Endothelial cell of umbilical vein (primary cell): ENCODE results near the gene TENM4. TPM values are rescaled to one million over a fixed set of nuclear protein-coding genes. Genes with fewer than 3 reads are reported as not detected.

Experiments
- BruUV-seq: library from RNA; stranded (reverse); fragments of 400-500 nt; replicated peaks from 2 replicates; lab custom pipeline; 2021; lab: Mats Ljungman, UMichigan
- CTCF ChIA-PET: fragments of 300-600, 350-600 bp; sonication (Branson Sonifier 250); formaldehyde crosslinking; loops from one replicate; lab custom pipeline; 2021; ENCODE audit warnings: antibody characterized with exemption, inconsistent platforms; lab: Charles Lee
- POLR2A ChIA-PET: fragments of 300-600, 350-600 bp; sonication (Branson Sonifier 250); formaldehyde crosslinking; loops from one replicate; lab custom pipeline; 2021; ENCODE audit warnings: antibody characterized with exemption, inconsistent platforms; lab: Charles Lee
- DNase-seq: peaks from one replicate; pipeline ENCODE4 v3.0.0-alpha.2; 2011; ENCODE audit warnings: low read depth, low spot score
- FAIRE-seq: peaks from 2 replicates; lab custom pipeline; 2011; peaks lifted over from hg19 to GRCh38; lab: Jason Lieb, UNC
- H2AFZ ChIP-seq: 2 replicates; pipeline ENCODE4 v1.6.0; 2012; ENCODE audit warnings: low read depth, low read length, control low read depth, inconsistent platforms
- H3K27ac ChIP-seq: 2 replicates; pipeline ENCODE4 v1.5.1; 2011; ENCODE audit warnings: low read depth, mild to moderate bottlenecking, control low read depth, low read length, moderate library complexity; ENCODE audit not compliant: insufficient read depth
- H3K27me3 ChIP-seq, 2 experiments: 2 replicates each; pipeline versions ENCODE4 v1.6.0 to v1.6.1; 2011; ENCODE audit warnings: low read length in 2 of 2, mixed read lengths in 1 of 2; ENCODE audit not compliant: control insufficient read depth in 2 of 2, insufficient read depth in 2 of 2
- H3K36me3 ChIP-seq, 2 experiments: 2 replicates in 1 of 2; 3 replicates in 1 of 2; pipeline ENCODE4 v1.5.1; 2011; ENCODE audit warnings: low read length in 2 of 2, mild to moderate bottlenecking in 1 of 2, moderate library complexity in 1 of 2; ENCODE audit not compliant: control insufficient read depth in 2 of 2, insufficient read depth in 2 of 2; ENCODE audit errors: extremely low read depth in 1 of 2
- H3K4me1 ChIP-seq: 3 replicates; pipeline ENCODE4 v1.5.1; 2011; ENCODE audit warnings: mild to moderate bottlenecking, low read length; ENCODE audit not compliant: control insufficient read depth, insufficient read depth; ENCODE audit errors: extremely low read depth
- H3K4me2 ChIP-seq: 2 replicates; pipeline ENCODE4 v1.6.1; 2011; ENCODE audit warnings: low read length, control low read depth, mixed read lengths; ENCODE audit not compliant: insufficient read depth
- H3K4me3 ChIP-seq, 3 experiments: fragments of 200-600 bp in 1 of 3; sonication (generic), shearing (Covaris generic) in 1 of 3; replicated peaks in 1 of 3; 2 replicates each; pipeline ENCODE4 v1.5.1; 2011 to 2016; ENCODE audit warnings: control low read depth in 3 of 3, low read length in 3 of 3, mild to moderate bottlenecking in 2 of 3, inconsistent platforms in 1 of 3, low read depth in 1 of 3, moderate library complexity in 1 of 3; ENCODE audit not compliant: insufficient read depth in 1 of 3
- H3K79me2 ChIP-seq: 2 replicates; pipeline ENCODE4 v1.6.0; 2012; ENCODE audit warnings: low read length, inconsistent platforms; ENCODE audit not compliant: control insufficient read depth, insufficient read depth
- H3K9ac ChIP-seq: replicated peaks from 2 replicates; pipeline ENCODE3; 2011; ENCODE audit warnings: low read length, control low read depth; ENCODE audit not compliant: insufficient read depth; ENCODE audit errors: extremely low read depth
- H3K9me1 ChIP-seq: replicated peaks from 3 replicates; pipeline ENCODE4 v1.6.0; 2011; ENCODE audit warnings: mild to moderate bottlenecking, low read length; ENCODE audit not compliant: control insufficient read depth, insufficient read depth; ENCODE audit errors: extremely low read depth
- H3K9me3 ChIP-seq: replicated peaks from 2 replicates; pipeline ENCODE4 v1.5.1; 2012; ENCODE audit warnings: low read length, inconsistent platforms; ENCODE audit not compliant: control insufficient read depth, insufficient read depth
- H4K20me1 ChIP-seq: replicated peaks from 2 replicates; pipeline ENCODE3; 2011; ENCODE audit warnings: mild to moderate bottlenecking, low read length; ENCODE audit not compliant: control insufficient read depth, insufficient read depth; ENCODE audit errors: extremely low read depth
- CTCF ChIP-seq, 2 donors: IDR thresholded peaks; 1 replicate in 1 of 2; 2 replicates in 1 of 2; pipeline ENCODE4 v1.5.1; 2011; ENCODE audit warnings: low read length in 2 of 2, mild to moderate bottlenecking in 2 of 2, moderate library complexity in 2 of 2, control low read depth in 1 of 2, inconsistent platforms in 1 of 2, low read depth in 1 of 2; ENCODE audit not compliant: insufficient read depth in 1 of 2; ENCODE audit errors: extremely low read depth in 1 of 2
- FOS ChIP-seq: IDR thresholded peaks from 2 replicates; pipeline ENCODE4 v1.6.1; 2011; ENCODE audit warnings: mild to moderate bottlenecking, low read length, moderate library complexity, borderline replicate concordance; ENCODE audit not compliant: insufficient read depth
- GATA2 ChIP-seq: IDR thresholded peaks from 2 replicates; pipeline ENCODE4 v1.7.0; 2011; ENCODE audit warnings: low read depth, mild to moderate bottlenecking, moderate library complexity, mixed read lengths, low read length; ENCODE audit not compliant: insufficient read length, insufficient read depth
- JUN ChIP-seq: IDR thresholded peaks from 2 replicates; pipeline ENCODE4 v1.6.1; 2011; ENCODE audit warnings: borderline replicate concordance, low read depth; ENCODE audit not compliant: insufficient read length, insufficient read depth
- MAX ChIP-seq: IDR thresholded peaks from 2 replicates; pipeline ENCODE4 v1.6.1; 2011; ENCODE audit not compliant: insufficient read depth, insufficient read length
- MYC ChIP-seq: IDR thresholded peaks from one replicate; pipeline ENCODE4 v1.6.1; 2011; ENCODE audit warnings: mild to moderate bottlenecking, low read depth, low read length
- POLR2A ChIP-seq: IDR thresholded peaks from 2 replicates; pipeline ENCODE4 v1.6.1; 2012; ENCODE audit warnings: low read depth, mild to moderate bottlenecking, control low read depth, low read length
- dilution Hi-C: fragments of 300-500 bp; cut with MboI; formaldehyde crosslinking; loops from one replicate; pipeline ENCODE4 v1.15.0; 2019; ENCODE audit warnings: low sequenced_read_pairs; ENCODE audit not compliant: extremely low pct_ligation_motif_present
- intact Hi-C: fragments of 100-400 bp; cut with micrococcal nuclease; formaldehyde crosslinking; loops from one replicate; pipeline ENCODE4 v1.10.0; 2022
- polyA plus RNA-seq, 4 experiments: library from polyadenylated mRNA; depleted of rRNA in 3 of 4; stranded (reverse) in 3 of 4; unstranded in 1 of 4; fragments of >200 nt; gene quantifications; 2 replicates each; pipeline versions ENCODE4 v1.2.1 to v1.2.3, GENCODE V29; 2011 to 2012; ENCODE audit warnings: missing spikeins in 1 of 4
- total RNA-seq: library from RNA; stranded (reverse); gene quantifications from 2 replicates; pipeline ENCODE4 v1.2.3, GENCODE V29; 2021

The TENM4 gene
- total and polyA plus RNA-seq, 2 donors (not counting 3 experiments of a cell fraction or from before 2014, with no cell fraction given) = 0.06 to 0.27 TPM

- BruUV-seq = no TSS peak
- no peak for TF ChIP-seq MAX
- no peak for TF ChIP-seq CTCF (IDR thresholded peaks at IDR 0.05; ENCODE audit: extremely low read depth in 1 of 2, insufficient read depth in 1 of 2, low read depth in 1 of 2, low read length in 2 of 2)
- TF ChIP-seq FOS = no peak
- no peak for TF ChIP-seq MYC
- TF ChIP-seq POLR2A = no peak
- no peak for TF ChIP-seq JUN
- TF ChIP-seq GATA2 = no peak
- dilution Hi-C loops = no loop called here
Observed at GRCh38 chr11:78927511-78927910, 513.3 kb downstream of the TENM4 start.

More at GRCh38 chr11:78927511-78927910, 513.3 kb downstream of the TENM4 start:
- DNase-seq (no peak), FAIRE-seq (no peak)
- Histone ChIP-seq H3K9me3 (no peaks in the 10 kb centered on the region), H3K4me1 (no peaks in the 10 kb centered on the region), H2AFZ (no peak overlapping the region), H3K36me3 (no peaks in the 10 kb centered on the region), H4K20me1 (no peaks in the 10 kb centered on the region), H3K9ac (no peak overlapping the region), H3K27me3 (peaks cover 0 to 1% of the 10 kb centered on the region in 2 experiments), H3K9me1 (no peaks in the 10 kb centered on the region), H3K79me2 (no peaks in the 10 kb centered on the region), H3K4me2 (no peak overlapping the region), H3K27ac (no peak overlapping the region), H3K4me3 (no peak overlapping the region)
- ChIA-PET CTCF (interaction anchor here (1.1 kb wide), 1 partner anchor 173 kb away, joined by 6 read pairs; no protein-coding TSS in a partner anchor), POLR2A (no interaction called here)
- intact Hi-C loops = no loop called here
